ENCODE results near the gene PRKG1.

GRCh38 chr10:51786016-51786683 is 711.9 kb downstream of the PRKG1 start:
- TF ChIP-seq, protein P1, sequence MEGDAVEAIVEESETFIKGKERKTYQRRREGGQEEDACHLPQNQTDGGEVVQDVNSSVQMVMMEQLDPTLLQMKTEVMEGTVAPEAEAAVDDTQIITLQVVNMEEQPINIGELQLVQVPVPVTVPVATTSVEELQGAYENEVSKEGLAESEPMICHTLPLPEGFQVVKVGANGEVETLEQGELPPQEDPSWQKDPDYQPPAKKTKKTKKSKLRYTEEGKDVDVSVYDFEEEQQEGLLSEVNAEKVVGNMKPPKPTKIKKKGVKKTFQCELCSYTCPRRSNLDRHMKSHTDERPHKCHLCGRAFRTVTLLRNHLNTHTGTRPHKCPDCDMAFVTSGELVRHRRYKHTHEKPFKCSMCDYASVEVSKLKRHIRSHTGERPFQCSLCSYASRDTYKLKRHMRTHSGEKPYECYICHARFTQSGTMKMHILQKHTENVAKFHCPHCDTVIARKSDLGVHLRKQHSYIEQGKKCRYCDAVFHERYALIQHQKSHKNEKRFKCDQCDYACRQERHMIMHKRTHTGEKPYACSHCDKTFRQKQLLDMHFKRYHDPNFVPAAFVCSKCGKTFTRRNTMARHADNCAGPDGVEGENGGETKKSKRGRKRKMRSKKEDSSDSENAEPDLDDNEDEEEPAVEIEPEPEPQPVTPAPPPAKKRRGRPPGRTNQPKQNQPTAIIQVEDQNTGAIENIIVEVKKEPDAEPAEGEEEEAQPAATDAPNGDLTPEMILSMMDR (IDR thresholded peaks at IDR 0.05; ENCODE audit: control extremely low read depth in 1 of 3, insufficient read depth in 1 of 3, low read depth in 1 of 3, low read length in 3 of 3) = peak; percentile 1 to 36 (median 7); a peak in 2 of 4 replicates
- TF ChIP-seq YY1 (IDR thresholded peaks at IDR 0.05; ENCODE audit: low read depth, low read length) = no peak
- TF ChIP-seq KDM5A (IDR thresholded peaks at IDR 0.05; ENCODE audit: low read length) = no peak
- TF ChIP-seq PHF8 (conservative IDR thresholded peaks at IDR 0.05; ENCODE audit: low read depth, low read length) = no peak
- no peak for TF ChIP-seq EZH2 (IDR thresholded peaks at IDR 0.05; ENCODE audit: low read depth, low read length, severe bottlenecking)
- TF ChIP-seq SIN3A (conservative IDR thresholded peaks at IDR 0.05 in 1 of 2, IDR thresholded peaks at IDR 0.05 in 1 of 2; ENCODE audit: low read depth in 1 of 2, low read length in 2 of 2) = no peak
- no peak for TF ChIP-seq USF2 (IDR thresholded peaks at IDR 0.05; ENCODE audit: low read length)
- no peak for TF ChIP-seq TAF1 (IDR thresholded peaks at IDR 0.05; ENCODE audit: low read depth, low read length)
- TF ChIP-seq CEBPB (IDR thresholded peaks at IDR 0.05; ENCODE audit: low read depth, low read length) = no peak
- no peak for TF ChIP-seq POLR2AphosphoS5 (IDR thresholded peaks at IDR 0.05; ENCODE audit: low read depth, low read length)
- no peak for TF ChIP-seq BRCA1 (IDR thresholded peaks at IDR 0.05; ENCODE audit: low read depth, low read length)
- TF ChIP-seq ASH2L (IDR thresholded peaks at IDR 0.05; ENCODE audit: low read length) = no peak
- TF ChIP-seq MAX (IDR thresholded peaks at IDR 0.05) = no peak

All from H1 (cell line).